Measurements from ENCODE around the gene KLHL35. TPM values are rescaled to one million over a fixed set of nuclear protein-coding genes. Genes with fewer than 3 reads are reported as not detected.
"Not testable (repeated sequence)": the region's sequence is repeated elsewhere in the genome, so short reads cannot be mapped to it uniquely, and the experiment has no call there.

KLHL35 gene
- total RNA-seq, 1 donor from 2014 or later = 0.68 TPM

DNA sequence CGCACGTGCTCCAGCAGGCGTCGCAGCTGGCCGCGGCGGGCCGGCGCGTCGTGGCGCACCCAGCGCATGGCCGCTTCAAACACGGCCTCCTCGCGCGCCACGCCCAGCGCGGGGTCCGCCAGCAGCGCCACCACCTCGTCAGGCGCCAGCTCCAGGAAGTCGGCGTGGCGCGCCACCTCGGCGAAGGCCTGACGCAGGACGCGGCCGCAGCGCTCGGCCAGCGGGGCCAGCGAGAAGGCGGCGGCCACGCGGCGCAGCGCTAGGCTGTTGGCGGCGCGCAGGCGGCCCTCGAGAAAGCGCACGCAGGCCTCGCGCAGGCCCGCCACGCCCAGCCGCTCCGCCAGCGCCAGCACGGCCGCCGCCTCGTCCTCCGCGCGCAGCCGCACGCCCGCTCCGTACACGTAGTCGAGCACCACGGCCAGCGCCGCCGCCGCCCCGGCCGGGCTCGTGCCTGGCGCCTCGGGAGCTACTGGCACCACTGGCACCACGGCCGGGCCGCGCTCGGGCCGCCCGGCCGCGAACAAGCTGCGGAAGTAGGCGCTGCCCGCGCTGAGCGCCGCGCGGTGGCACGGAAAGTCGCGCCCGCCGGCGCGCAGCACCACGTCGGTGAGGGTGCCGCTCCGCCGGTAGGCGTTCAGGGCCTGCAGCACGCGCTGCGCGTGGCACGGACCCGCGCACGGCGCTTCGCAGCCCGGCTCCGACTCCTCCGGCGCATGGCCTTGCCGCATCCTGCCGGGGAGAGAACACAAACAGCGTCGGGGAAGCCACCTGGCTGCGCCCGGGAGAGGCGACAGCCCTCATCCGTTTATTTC is 2.9 kb downstream of the KLHL35 start:
- intact Hi-C loops (cut with DNase I) = no loop called here
- ATAC-seq (peak; percentile 37), DNase-seq (ENCODE audit: missing footprints) (peak; percentile 87)

DNA sequence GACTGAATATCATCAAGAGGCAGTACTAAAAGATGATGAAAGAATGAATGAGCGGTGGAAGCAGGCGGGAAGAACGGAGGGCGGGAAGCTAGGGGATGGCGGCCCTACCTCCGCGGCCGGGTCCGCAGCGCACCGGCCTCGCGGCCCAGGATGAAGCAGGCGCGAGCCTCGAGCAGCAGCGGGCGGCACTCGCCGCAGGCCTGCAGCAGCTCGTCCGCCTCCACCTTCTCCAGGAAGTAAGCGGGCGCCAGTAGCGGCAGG is 3.4 kb downstream of the KLHL35 start:
- intact Hi-C loops (cut with DNase I) = no loop called here
- ATAC-seq = no peak
- no peak for DNase-seq (ENCODE audit: missing footprints)

DNA sequence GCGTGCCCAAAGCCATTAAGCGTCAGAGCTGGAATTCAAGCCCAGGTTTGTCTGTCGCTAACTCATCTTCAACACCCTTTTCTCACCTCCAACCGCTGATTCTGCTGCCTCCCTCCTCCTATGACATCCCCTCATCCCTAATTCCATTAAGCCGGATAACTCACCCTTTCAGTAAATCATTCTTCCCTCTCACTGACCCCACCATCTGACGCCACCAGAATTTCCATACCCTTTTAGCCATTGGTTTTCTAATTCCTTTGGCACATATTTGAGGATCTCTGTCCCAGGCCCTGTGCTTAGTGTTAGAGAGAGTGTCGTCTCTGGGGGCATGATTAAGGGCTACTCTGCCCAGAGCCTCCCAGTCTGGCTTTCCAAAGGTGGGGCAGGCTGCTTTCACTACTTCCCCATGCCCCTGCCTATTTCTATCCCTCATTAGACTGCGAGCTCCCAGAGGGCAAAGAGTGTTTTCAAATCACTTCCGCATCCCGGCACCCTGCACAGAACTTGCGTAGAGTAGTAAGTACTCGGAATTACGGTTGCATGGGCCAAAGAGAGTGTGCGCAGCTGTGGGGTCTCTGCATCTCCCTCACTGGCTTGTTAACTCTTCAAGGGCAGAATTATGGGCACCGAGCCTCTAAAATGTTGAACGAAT is 3.9 kb downstream of the KLHL35 start:
- ATAC-seq (no peak), DNase-seq (ENCODE audit: missing footprints) (no peak)
- intact Hi-C loops (cut with DNase I) = no loop called here

DNA sequence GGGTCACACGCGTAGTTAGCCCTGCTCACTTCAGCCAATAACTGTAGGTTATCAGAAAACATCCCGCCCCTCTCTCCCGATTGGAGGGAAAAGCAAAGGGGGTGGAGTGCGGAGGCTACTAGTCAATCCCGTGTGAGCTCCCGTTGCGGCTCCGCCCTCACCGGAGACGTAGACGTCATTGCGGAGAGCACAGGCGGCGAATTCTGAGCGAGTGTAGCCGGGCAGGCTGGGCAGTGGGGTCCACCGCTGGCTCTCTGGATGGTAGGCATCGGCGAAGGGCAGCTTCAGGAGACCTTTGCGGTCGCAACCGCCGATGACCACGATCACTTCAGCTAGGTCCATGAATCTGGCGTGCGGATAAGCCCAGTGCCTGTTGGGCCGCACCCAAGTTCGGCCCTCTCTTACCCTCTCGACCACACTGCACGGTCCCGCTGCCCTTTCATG is 4.7 kb downstream of the KLHL35 start:
- ATAC-seq (peak; percentile 94), DNase-seq (ENCODE audit: missing footprints) (peak; percentile 97)
- intact Hi-C loops (cut with DNase I) = no loop called here

DNA sequence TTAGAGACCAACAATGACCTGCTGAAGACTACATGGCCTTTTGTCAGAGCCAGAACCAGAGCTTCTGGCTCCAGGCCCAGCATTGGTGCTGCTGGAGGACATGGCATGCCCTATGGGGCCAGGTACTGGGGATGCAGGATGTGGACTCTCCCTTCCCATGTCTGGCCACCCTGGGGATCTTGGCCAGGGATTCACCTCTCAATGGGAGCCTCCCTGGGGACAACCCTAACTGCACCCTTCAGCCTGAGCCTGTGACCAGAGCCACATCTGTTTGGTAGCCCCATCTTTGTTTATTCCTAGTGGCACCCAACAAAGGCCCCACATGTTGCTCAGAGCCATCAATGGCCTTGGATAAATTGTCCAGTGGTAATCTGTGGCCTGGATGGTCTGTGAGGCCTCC is 5.8 kb downstream of the KLHL35 start:
- ATAC-seq (no peak), DNase-seq (ENCODE audit: missing footprints) (no peak)

DNA sequence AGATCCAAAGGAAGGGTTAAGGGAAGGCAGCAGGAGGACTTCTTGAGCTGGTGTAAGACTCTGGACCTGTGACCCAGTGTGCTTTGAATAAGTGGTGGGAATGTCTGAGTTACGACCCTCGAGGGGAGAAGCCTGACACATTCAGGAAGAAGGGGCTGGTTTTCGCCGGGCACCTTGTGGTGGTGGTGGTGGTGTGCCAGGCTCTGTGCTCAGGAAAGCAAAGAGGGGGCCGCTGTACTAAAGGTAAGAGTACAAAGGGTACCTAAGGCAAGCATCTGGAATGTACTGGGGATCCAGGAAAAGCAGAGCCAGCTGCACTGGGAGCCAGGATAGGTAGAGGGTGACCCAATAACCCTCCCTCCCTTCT is 6.3 kb downstream of the KLHL35 start:
- no peak for DNase-seq (ENCODE audit: missing footprints)
- intact Hi-C loops (cut with DNase I) = no loop called here

More for the DNA sequence above, 5.8 kb downstream of the KLHL35 start:
- intact Hi-C loops (cut with DNase I) = no loop called here

DNA sequence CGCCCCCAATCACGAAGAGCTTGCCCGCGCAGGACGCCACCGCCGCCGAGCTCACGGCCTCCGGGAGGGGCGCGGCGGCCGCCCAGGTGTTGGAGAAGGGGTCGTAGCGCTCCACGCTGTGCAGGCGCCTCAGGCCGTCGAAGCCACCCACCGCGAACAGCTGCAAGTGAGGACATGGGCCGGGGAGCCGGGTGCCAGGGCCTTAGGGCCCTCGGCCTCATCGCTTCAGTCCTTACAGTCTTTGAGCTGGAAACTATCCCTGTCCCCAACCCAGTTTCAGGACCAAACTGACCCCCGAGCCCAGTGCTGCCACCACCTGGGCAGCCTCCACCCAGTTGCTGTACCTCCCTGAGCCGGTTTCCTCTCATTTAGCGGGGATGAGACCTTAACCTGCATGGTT is 7.6 kb downstream of the KLHL35 start:
- intact Hi-C loops (cut with DNase I) = no loop called here
- no peak for ATAC-seq
- no peak for DNase-seq (ENCODE audit: missing footprints)

More for the DNA sequence above, 6.3 kb downstream of the KLHL35 start:
- no peak for ATAC-seq

- DNase-seq (ENCODE audit: missing footprints) (no peak), ATAC-seq (peak; percentile 4)
- intact Hi-C loops (cut with DNase I) = no loop called here
Observed at GRCh38 chr11:75424396-75424795, 8.6 kb downstream of the KLHL35 start.

DNA sequence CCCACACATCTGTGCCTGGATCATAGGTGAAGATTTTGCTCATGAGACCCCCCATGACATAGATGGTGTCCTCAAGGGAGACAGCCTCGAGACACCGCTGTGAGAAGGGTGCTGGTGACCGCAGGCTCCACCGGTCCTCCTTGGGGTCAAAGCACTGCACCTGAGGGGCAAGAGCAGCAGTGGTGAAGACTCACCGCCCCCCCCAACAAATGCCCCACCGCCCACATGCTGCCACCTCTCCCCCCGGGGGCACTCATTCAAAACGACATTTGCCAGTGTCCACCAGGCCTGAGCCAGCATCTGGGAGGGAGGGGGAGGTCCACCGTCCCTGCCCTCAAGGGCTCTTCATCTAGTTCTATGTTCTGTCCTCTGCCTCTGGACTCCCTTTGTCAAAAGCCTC is 9.3 kb downstream of the KLHL35 start:
- no peak for DNase-seq (ENCODE audit: missing footprints)
- intact Hi-C loops (cut with DNase I) = no loop called here
- no peak for ATAC-seq

DNA sequence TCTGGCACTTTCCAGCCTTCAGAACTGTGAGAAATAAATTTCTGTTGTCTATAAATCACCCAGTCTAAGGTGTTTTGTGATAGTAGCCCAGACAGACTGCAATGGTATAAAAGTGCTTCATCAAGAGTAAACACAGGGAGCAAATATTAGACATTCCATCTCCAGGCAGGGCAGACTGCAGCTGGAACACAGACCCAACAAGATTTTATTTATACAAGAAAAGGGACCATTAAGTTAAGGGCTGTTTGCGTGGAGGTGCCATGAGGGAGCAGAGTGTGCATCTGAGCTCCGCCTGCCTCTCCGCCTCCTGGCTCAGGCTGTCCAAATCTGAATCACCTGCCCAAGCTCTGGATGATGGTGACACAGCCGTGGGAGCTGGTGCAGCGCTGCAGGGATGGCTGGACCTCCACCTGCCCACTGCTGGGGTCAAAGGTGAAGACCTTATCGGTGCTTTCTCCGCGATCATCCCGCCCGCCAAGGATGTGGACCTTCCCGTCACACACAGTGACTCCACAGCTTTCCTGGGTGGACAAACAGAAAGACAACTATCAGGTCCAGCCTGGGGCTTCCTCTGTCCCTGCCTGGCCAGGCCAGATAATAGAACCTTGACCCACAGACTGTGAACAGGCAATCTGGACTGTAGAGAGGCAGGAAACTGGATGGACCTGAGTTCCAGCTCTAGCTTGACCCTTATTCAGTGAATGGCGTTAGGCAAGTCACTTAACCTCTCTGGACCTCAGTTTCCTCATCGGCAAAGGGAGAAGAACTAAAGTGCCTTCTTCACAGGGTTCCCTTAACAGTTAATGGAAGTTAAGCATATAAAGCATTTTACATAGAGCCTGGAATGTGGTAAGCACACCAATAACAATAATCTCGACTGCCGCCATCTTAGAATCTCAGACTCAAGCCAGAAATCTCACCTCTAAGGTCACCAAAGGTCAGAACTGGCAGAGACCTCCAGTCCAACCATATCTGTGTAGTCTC is 10.5 kb downstream of the KLHL35 start:
- no peak for ATAC-seq
- intact Hi-C loops (cut with DNase I) = no loop called here
- DNase-seq (ENCODE audit: missing footprints) = no peak

- intact Hi-C loops (cut with DNase I) = no loop called here
- ATAC-seq = no peak
- no peak for DNase-seq (ENCODE audit: missing footprints)
Observed at GRCh38 chr11:75421902-75422247, 11.1 kb downstream of the KLHL35 start.

- ATAC-seq = no peak
- intact Hi-C loops (cut with DNase I) = no loop called here
Observed at GRCh38 chr11:75421035-75421602, 11.9 kb downstream of the KLHL35 start.

DNA sequence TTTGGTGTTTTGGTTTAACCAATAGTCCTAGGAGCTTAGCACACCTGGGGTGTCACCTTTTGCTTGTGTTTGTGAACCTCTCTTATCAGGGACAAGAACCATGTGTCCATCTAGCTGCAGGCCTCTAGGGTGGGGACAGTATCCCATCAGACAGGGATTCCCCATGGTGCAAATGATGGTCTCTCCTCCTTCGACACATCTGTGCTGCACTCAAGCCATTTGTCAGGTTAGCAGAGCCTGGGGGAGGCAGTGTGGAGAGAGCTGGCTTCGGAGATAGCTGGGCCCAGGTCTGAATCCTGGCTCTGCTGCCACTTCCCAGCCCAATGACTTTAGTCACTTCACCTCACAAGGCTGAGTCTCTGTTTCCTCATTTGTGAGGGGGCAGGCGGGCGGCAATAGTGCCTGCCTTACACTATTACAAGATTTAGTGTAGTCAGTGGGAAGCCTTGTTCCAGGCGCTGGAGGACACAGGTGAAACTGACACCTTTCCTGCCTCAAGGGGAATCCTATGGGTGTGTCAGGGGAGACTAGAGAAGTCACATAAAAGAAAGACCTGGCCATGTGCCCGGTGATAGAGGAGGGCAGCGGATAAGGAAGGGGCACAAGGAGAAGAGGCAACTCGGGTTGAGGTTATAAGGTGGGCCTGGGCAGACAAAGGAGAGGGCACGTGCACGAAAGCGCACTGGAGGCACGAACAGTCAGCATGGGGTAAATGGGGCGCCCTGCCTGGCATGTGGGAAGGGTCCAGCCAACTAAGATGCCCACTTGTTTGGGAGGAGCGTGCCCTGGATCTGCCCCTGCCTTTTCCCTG is 12.6 kb downstream of the KLHL35 start:
- intact Hi-C loops (cut with DNase I) = no loop called here
- DNase-seq (ENCODE audit: missing footprints) (no peak), ATAC-seq (no peak)

More at GRCh38 chr11:75421035-75421602, 11.9 kb downstream of the KLHL35 start:
- no peak for DNase-seq (ENCODE audit: missing footprints)

DNA sequence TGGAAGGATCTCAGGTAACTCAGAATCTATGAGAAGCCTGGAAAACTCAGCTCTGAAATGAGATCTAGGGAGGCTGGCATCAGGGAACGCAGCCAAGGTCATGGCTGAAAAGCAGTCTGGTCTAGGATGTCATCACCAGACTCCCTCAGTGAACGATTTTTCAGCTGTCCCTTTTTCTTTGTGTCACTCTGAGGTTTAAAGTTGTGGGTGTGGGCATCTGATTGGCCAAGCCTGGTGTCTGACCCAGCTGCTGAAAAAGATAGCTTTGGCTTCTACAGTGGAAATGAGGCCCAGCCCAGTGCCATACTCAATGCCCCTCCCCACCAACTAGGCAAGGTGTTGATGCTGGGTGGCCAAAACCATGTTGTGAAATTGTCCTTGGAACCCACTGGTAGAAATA is 19.1 kb downstream of the KLHL35 start:
- ATAC-seq (no peak), DNase-seq (ENCODE audit: missing footprints) (no peak)
- intact Hi-C loops (cut with DNase I) = no loop called here

DNA sequence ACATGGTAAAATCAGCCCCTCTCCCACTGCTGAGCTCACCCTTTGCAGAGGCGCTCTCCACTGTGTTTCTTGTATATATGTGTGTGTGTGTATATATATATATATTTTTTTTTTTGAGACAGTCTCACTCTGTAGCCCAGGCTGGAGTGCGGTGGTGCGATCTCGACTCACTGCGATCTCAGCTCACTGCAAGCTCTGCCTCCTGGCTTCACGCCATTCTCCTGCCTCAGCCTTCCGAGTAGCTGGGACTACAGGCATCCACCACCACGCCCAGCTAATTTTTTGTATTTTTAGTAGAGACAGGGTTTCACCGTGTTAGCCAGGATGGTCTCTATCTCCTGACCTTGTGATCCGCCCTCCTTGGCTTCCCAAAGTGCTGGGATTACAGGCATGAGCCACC is 19.9 kb downstream of the KLHL35 start:
- DNase-seq (ENCODE audit: missing footprints); intact Hi-C loops (cut with DNase I); ATAC-seq: not testable (repeated sequence)

- DNase-seq (ENCODE audit: missing footprints); ATAC-seq; intact Hi-C loops (cut with DNase I): not testable (repeated sequence)
Observed at GRCh38 chr11:75409971-75410370, 23.0 kb downstream of the KLHL35 start.

DNA sequence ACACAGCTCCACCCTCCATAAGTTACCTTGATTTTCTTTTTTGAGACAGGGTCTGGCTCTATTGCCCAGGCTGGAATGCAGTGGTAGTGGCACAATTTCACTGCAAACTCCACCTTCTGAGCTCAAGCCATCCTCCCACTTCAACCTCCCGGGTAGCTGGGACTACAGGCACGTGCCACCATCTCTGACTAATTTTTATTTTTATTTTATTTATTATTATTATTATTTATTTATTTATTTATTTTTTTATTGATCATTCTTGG is 24.1 kb downstream of the KLHL35 start:
- DNase-seq (ENCODE audit: missing footprints) = no peak
- intact Hi-C loops (cut with DNase I) = no loop called here
- no peak for ATAC-seq

GRCh38 chr11:75406338-75406777 is 26.6 kb downstream of the KLHL35 start:
- no peak for ATAC-seq
- DNase-seq (ENCODE audit: missing footprints) = no peak
- intact Hi-C loops (cut with DNase I) = no loop called here

Measured in Right ventricle myocardium inferior (tissue), 1 donor.